HepG2 (cell line): ENCODE measurements around the gene CDKN2AIP. TPM values are rescaled to one million over a fixed set of nuclear protein-coding genes. Genes with fewer than 3 reads are reported as not detected.

Experiments
- BCL6 ChIP-seq: IDR thresholded peaks from 2 replicates; pipeline ENCODE4 v1.6.1; 2016; ENCODE audit warnings: missing genetic modification reagents, missing compliant biosample characterization
- CBFB ChIP-seq: sonication (generic); formaldehyde crosslinking; IDR thresholded peaks from 2 replicates; pipeline ENCODE4 v1.4.0; 2020; ENCODE audit warnings: missing genetic modification reagents
- DNMT1 ChIP-seq: sonication (generic); formaldehyde crosslinking; IDR thresholded peaks from 2 replicates; pipeline ENCODE4 v1.5.1; 2020; ENCODE audit warnings: mild to moderate bottlenecking, missing genetic modification reagents
- KLF16 ChIP-seq, 2 experiments: sonication (generic) in 1 of 2; formaldehyde crosslinking in 1 of 2; IDR thresholded peaks; 2 replicates each; pipeline versions ENCODE4 v1.6.1 to v1.8.0; 2016 to 2023; ENCODE audit warnings: missing genetic modification reagents in 2 of 2, missing compliant biosample characterization in 1 of 2
- MLX ChIP-seq: IDR thresholded peaks from 2 replicates; pipeline ENCODE4 v1.6.1; 2016
- NRL ChIP-seq: sonication (generic); formaldehyde crosslinking; IDR thresholded peaks from 2 replicates; pipeline ENCODE4 v1.5.0; 2020; ENCODE audit warnings: missing genetic modification reagents, mild to moderate bottlenecking, moderate library complexity, borderline replicate concordance
- RARA ChIP-seq: IDR thresholded peaks from 2 replicates; pipeline ENCODE4 v1.6.1; 2016; ENCODE audit warnings: missing genetic modification reagents, missing compliant biosample characterization
- SOX13 ChIP-seq, 3 experiments: fragments of 450-650 bp in 1 of 3; sonication (generic) in 1 of 3; formaldehyde crosslinking in 1 of 3; IDR thresholded peaks in 2 of 3; conservative IDR thresholded peaks in 1 of 3; 2 replicates each; pipeline versions ENCODE4 v1.5.0 to v1.6.1; 2016 to 2020; ENCODE audit warnings: antibody characterized with exemption in 1 of 3, mild to moderate bottlenecking in 1 of 3, missing compliant biosample characterization in 1 of 3, missing genetic modification reagents in 1 of 3, moderate library complexity in 1 of 3
- SOX6 ChIP-seq, 2 experiments: fragments of 450-650 bp in 1 of 2; sonication (generic) in 1 of 2; formaldehyde crosslinking in 1 of 2; IDR thresholded peaks; 2 replicates each; pipeline versions ENCODE4 v1.4.0 to v1.6.1; 2017 to 2020; ENCODE audit warnings: antibody characterized with exemption in 1 of 2, mild to moderate bottlenecking in 1 of 2, missing genetic modification reagents in 1 of 2
- TAF1 ChIP-seq: sonication (generic); formaldehyde crosslinking; IDR thresholded peaks from 2 replicates; pipeline ENCODE4 v1.4.0; 2020; ENCODE audit warnings: missing genetic modification reagents
- TFDP1 ChIP-seq: IDR thresholded peaks from 2 replicates; pipeline ENCODE4 v1.6.1; 2016; ENCODE audit warnings: missing compliant biosample characterization, missing genetic modification reagents, borderline replicate concordance
- ZFP90 ChIP-seq: sonication (generic); formaldehyde crosslinking; IDR thresholded peaks from 2 replicates; pipeline ENCODE4 v1.8.0; 2022; ENCODE audit warnings: missing genetic modification reagents, mild to moderate bottlenecking, inconsistent platforms, borderline replicate concordance
- ZNF501 ChIP-seq: sonication (generic); formaldehyde crosslinking; IDR thresholded peaks from 2 replicates; pipeline ENCODE4 v1.5.1; 2020; ENCODE audit warnings: mild to moderate bottlenecking, moderate library complexity, missing genetic modification reagents
- ZNF512B ChIP-seq: sonication (generic); formaldehyde crosslinking; IDR thresholded peaks from 2 replicates; pipeline ENCODE4 v1.5.1; 2020; ENCODE audit warnings: missing genetic modification reagents, mild to moderate bottlenecking, borderline replicate concordance
- ZNF574 ChIP-seq: sonication (generic); formaldehyde crosslinking; IDR thresholded peaks from 2 replicates; pipeline ENCODE4 v1.4.0; 2020; ENCODE audit warnings: missing genetic modification reagents
- ZNF687 ChIP-seq: sonication (generic); formaldehyde crosslinking; IDR thresholded peaks from 2 replicates; pipeline ENCODE4 v1.5.1; 2020; ENCODE audit warnings: mild to moderate bottlenecking, missing genetic modification reagents, moderate library complexity
- ZNF768 ChIP-seq: sonication (generic); formaldehyde crosslinking; IDR thresholded peaks from 2 replicates; pipeline ENCODE4 v1.4.0; 2020; ENCODE audit warnings: missing genetic modification reagents
- polyA plus RNA-seq, 8 experiments: library from polyadenylated mRNA; depleted of rRNA in 3 of 8; stranded (reverse) in 7 of 8; unstranded in 1 of 8; fragments of >200 nt; fragmentation: Illumina TruSeq in 4 of 8; extraction: Trizol in 4 of 8; gene quantifications; 2 replicates each; pipeline versions ENCODE4 v1.2.1 to v1.2.3, GENCODE V29; 2011 to 2016; ENCODE audit warnings: low read depth in 4 of 8, missing spikeins in 1 of 8, mixed read lengths in 1 of 8; ENCODE audit not compliant: insufficient read depth in 1 of 8
- total RNA-seq, 5 experiments: library from RNA; depleted of rRNA; stranded (reverse); fragments of >200 nt; fragmentation: Illumina TruSeq; extraction: Trizol; gene quantifications; 2 replicates each; pipeline ENCODE4 v1.2.3, GENCODE V29; 2016; ENCODE audit warnings: low read depth in 1 of 5

Gene CDKN2AIP
- total and polyA plus RNA-seq, 2 of the 13 experiments (the other 11 are each of a cell fraction or from before 2014, with no cell fraction given), result 17.0 to 18.7 TPM

- TF ChIP-seq TFDP1 (CRISPR knock-in tag) (0 out of 2 replicates have a peak, but pooled peaks have one; percentile 32), DNMT1 (CRISPR knock-in tag) (peak; percentile 75; the same call in 1 of the 2 replicates), ZNF574 (CRISPR knock-in tag) (peak; percentile 36; the same call in 1 of the 2 replicates), SOX13 (IDR thresholded peaks at IDR 0.05) (no peak), SOX13 (CRISPR knock-in tag; conservative IDR thresholded peaks at IDR 0.05 in 1 of 2, IDR thresholded peaks at IDR 0.05 in 1 of 2) (peak in 1 of 2 experiments; percentile 45; a peak in 1 of 4 replicates), ZNF768 (peak; percentile 64; the same call in 1 of the 2 replicates), ZNF687 (CRISPR knock-in tag) (peak; percentile 67), RARA (peak; percentile 25; the same call in 1 of the 2 replicates), NRL (CRISPR knock-in tag) (no peak), TAF1 (no peak), ZNF501 (CRISPR knock-in tag) (peak; percentile 69; the same call in 1 of the 2 replicates), BCL6 (peak; percentile 52; the same call in 1 of the 2 replicates), ZFP90 (CRISPR knock-in tag) (no peak), KLF16 (CRISPR knock-in tag; IDR thresholded peaks at IDR 0.05) (peak in 1 of 2 experiments; percentile 54; a peak in 1 of 4 replicates), MLX (no peak), CBFB (CRISPR knock-in tag) (peak; percentile 88), ZNF512B (CRISPR knock-in tag) (peak; percentile 92), SOX6 (IDR thresholded peaks at IDR 0.05) (no peak), SOX6 (CRISPR knock-in tag; IDR thresholded peaks at IDR 0.05) (peak; percentile 67)
These were observed 37.3 kb upstream of the CDKN2AIP start (continued) for GRCh38 chr4:183407128-183407585.
